Right lobe of liver (tissue), 6 donors: ENCODE results near the gene SLC9A2. TPM values are rescaled to one million over a fixed set of nuclear protein-coding genes. Genes with fewer than 3 reads are reported as not detected.

Experiments used
- ATAC-seq, 4 donors: fragments of 200-7000 bp; cut with Tn5 transposase; one replicate each; pipeline ENCODE4 v1.9.1; 2020; ENCODE audit warnings: mild to moderate bottlenecking in 4 of 4, moderate library complexity in 4 of 4
- DNase-seq, 3 donors: peaks; one replicate each; pipeline ENCODE4 v3.0.0-alpha.2; 2020
- H3K27ac ChIP-seq, 3 donors: fragments of 200-600 bp; one replicate each; pipeline ENCODE4 v1.8.0; 2022
- H3K27me3 ChIP-seq, 2 donors: fragments of 200-600 bp; one replicate each; pipeline ENCODE4 v1.8.0; 2022
- H3K36me3 ChIP-seq, 4 donors: fragments of 200-600 bp; sonication (generic) in 1 of 4; one replicate each; pipeline versions ENCODE4 v1.5.1 to v1.8.0; 2017 to 2022; ENCODE audit warnings: control low read depth in 1 of 4
- H3K4me1 ChIP-seq, 4 donors: fragments of 200-600 bp; sonication (generic) in 1 of 4; one replicate each; pipeline versions ENCODE4 v1.5.1 to v1.8.0; 2017 to 2022; ENCODE audit warnings: control low read depth in 1 of 4
- H3K4me3 ChIP-seq, 3 donors: fragments of 200-600 bp; one replicate each; pipeline ENCODE4 v1.8.0; 2022
- H3K9me3 ChIP-seq, 4 donors: fragments of 200-600 bp; sonication (generic) in 1 of 4; one replicate each; pipeline versions ENCODE4 v1.5.1 to v1.8.0; 2017 to 2022; ENCODE audit warnings: control low read depth in 1 of 4
- CTCF ChIP-seq, 4 donors: fragments of 200-600 bp in 3 of 4; fragments of 450-650 bp in 1 of 4; IDR thresholded peaks; one replicate each; pipeline versions ENCODE4 v1.5.1 to v1.8.0; 2016 to 2022; ENCODE audit warnings: antibody characterized with exemption in 4 of 4, mild to moderate bottlenecking in 2 of 4
- POLR2A ChIP-seq: fragments of 450-650 bp; IDR thresholded peaks from one replicate; pipeline ENCODE4 v1.6.1; 2017; ENCODE audit warnings: antibody characterized with exemption, mild to moderate bottlenecking
- WGBS: methylation state at CpG from one replicate; pipeline ENCODE4 v1.1.6; 2018; ENCODE audit warnings: low coverage, low lambda C conversion rate; ENCODE audit not compliant: insufficient coverage; ENCODE audit errors: missing lambda C conversion rate; 5-methylcytosine and 5-hydroxymethylcytosine counted together
- intact Hi-C, 2 donors: fragments of 100-400 bp; cut with DNase I; formaldehyde crosslinking; loops; one replicate each; pipeline versions ENCODE4 v1.11.2 to v1.14.1; 2022
- total RNA-seq, 6 experiments: library from RNA; depleted of rRNA in 2 of 6; stranded (reverse); fragments of >200 nt in 2 of 6; fragmentation: NEBNext Ultra II Directional in 3 of 6; extraction: Animal tissue kit (Norgen Biotek cat#: 25700) in 3 of 6; gene quantifications; one replicate each; pipeline versions ENCODE4 v1.1.0 to v1.2.4, GENCODE V29; 2016 to 2023
- donor health status: DM: no; HTN: yes; CAD: no.
- donor health status: DM: no; HTN: no; CAD: no.
- donor health status: DM: no; HTN: no; CAD: no.
- donor health status: DM: no; HTN: yes; CAD: no.
- donor health status: DM: no; HTN: yes; CAD: no.

The SLC9A2 gene
- total RNA-seq, 6 experiments from 2014 or later = 0.06 TPM; not detected in 5

DNA sequence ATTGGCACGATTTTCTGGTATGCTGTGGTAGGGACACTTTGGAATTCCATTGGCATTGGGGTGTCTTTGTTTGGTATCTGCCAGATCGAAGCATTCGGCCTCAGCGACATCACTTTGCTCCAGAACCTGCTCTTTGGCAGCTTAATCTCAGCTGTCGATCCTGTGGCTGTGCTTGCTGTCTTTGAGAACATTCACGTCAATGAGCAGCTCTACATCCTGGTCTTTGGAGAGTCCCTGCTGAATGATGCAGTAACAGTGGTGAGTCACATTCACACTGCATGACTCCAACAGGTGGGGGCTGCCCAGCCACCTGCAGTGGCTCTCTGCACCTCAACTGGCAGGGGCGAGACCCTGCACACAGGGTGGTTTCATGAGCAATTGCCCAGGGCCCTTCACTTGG is 38.4 kb downstream of the SLC9A2 start:
- WGBS = 74% methylated on average over 7 of the region's 7 CpGs

DNA sequence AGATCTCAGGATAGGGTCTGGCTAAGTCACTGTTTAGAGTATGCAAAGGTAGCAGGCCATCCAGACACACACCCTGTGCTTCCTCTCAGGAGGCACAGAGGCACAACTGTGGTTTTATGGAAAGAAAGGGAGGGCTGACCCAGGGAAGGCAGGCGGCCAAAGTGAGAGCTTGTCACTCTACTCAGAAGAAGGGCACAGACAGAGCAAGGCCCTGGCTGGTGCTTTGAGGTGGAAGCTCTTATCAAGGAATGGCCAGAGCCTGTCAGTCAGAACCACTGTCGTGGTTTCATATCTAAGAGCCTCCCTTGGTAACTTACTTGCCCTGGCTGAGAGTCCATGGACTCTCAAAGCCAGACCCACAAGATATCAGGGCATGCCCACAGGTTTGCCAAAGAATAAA is 40.7 kb downstream of the SLC9A2 start:
- H3K27ac ChIP-seq = no peak overlapping the region
- WGBS = 61% methylated on average over 2 of the region's 2 CpGs
- TF ChIP-seq POLR2A (no peak), CTCF (IDR thresholded peaks at IDR 0.05) (no peak)
- no peaks in the 10 kb centered on the region for H3K9me3 ChIP-seq
- intact Hi-C loops = no loop called here
- DNase-seq (no peak), ATAC-seq (no peak)
- H3K4me1 ChIP-seq = no peaks in the 10 kb centered on the region
- no peak overlapping the region for H3K4me3 ChIP-seq
- no peaks in the 10 kb centered on the region for H3K27me3 ChIP-seq
- H3K36me3 ChIP-seq = no peaks in the 10 kb centered on the region

More for the DNA sequence above, 38.4 kb downstream of the SLC9A2 start:
- Histone ChIP-seq H3K27ac (no peak overlapping the region), H3K36me3 (no peaks in the 10 kb centered on the region), H3K27me3 (no peaks in the 10 kb centered on the region), H3K4me3 (no peak overlapping the region), H3K9me3 (no peaks in the 10 kb centered on the region), H3K4me1 (no peaks in the 10 kb centered on the region)
- ATAC-seq (no peak), DNase-seq (no peak)
- TF ChIP-seq POLR2A (no peak), CTCF (IDR thresholded peaks at IDR 0.05) (no peak)
- intact Hi-C loops = no loop called here

DNA sequence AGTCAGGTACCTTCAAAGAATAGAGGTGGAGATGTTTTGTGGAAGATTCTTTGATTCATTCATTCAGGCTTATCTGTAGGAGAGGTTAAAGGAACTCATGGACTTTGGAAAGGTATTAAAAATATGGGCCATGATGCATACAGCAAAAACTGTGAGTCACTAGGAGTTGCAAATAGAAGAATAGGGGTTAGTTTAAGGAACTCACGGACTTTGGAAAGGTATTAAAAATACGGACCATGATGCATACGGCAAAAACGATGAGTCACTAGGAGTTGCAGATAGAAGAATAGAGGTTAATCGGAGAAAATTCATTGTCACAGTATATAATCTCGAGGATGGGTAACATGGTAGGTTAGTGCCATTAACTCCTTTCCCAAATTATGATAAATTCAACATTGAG is 41.2 kb downstream of the SLC9A2 start:
- no peak for DNase-seq
- no peak overlapping the region for H3K27ac ChIP-seq
- TF ChIP-seq POLR2A = no peak
- TF ChIP-seq CTCF (IDR thresholded peaks at IDR 0.05) = no peak
- H3K4me3 ChIP-seq = no peak overlapping the region
- no peaks in the 10 kb centered on the region for H3K27me3 ChIP-seq
- intact Hi-C loops = no loop called here
- WGBS = 82% methylated on average over 6 of the region's 6 CpGs
- H3K4me1 ChIP-seq = no peaks in the 10 kb centered on the region
- no peaks in the 10 kb centered on the region for H3K36me3 ChIP-seq
- no peaks in the 10 kb centered on the region for H3K9me3 ChIP-seq
- ATAC-seq = no peak

- ATAC-seq = no peak
- WGBS = 49% methylated on average over 5 of the region's 5 CpGs
- Histone ChIP-seq H3K36me3 (no peaks in the 10 kb centered on the region), H3K4me1 (no peaks in the 10 kb centered on the region), H3K27me3 (no peaks in the 10 kb centered on the region), H3K27ac (no peak overlapping the region), H3K9me3 (no peaks in the 10 kb centered on the region), H3K4me3 (no peak overlapping the region)
- intact Hi-C loops = no loop called here
- DNase-seq = no peak
- TF ChIP-seq POLR2A = no peak
- no peak for TF ChIP-seq CTCF (IDR thresholded peaks at IDR 0.05)
Measured at GRCh38 chr2:102661846-102662245, 42.5 kb downstream of the SLC9A2 start.

DNA sequence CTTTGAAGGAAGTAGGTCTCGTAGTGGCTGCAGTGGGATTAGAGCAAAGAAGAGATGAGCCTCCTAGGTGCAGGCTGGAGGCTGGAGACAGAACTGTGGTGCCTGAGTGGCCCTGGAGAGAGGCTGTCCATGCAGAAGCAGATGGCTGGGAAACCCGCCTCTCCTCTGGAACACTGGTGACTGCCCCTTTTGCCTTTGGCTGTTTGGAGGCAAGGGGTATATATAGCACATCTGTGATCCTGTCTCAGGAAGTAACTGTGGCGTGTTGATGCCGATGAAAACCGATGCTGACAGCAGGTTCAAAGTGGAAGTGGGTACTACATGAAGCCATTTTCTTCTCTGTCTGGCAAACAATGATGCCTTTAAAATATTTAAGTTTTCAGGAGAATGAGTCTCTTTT is 43.5 kb downstream of the SLC9A2 start:
- H3K9me3 ChIP-seq = no peaks in the 10 kb centered on the region
- no peak for ATAC-seq
- no peak for TF ChIP-seq CTCF (IDR thresholded peaks at IDR 0.05)
- TF ChIP-seq POLR2A = no peak
- DNase-seq = no peak
- H3K4me1 ChIP-seq = no peaks in the 10 kb centered on the region
- no peak overlapping the region for H3K27ac ChIP-seq
- no peak overlapping the region for H3K4me3 ChIP-seq
- H3K36me3 ChIP-seq = no peaks in the 10 kb centered on the region
- H3K27me3 ChIP-seq = no peaks in the 10 kb centered on the region
- intact Hi-C loops = no loop called here
- 60% methylated on average over 5 of the region's 5 CpGs for WGBS
